ENCODE measurements around the gene IGFBPL1.
A peak's percentile ranks its signal among the peaks of the same experiment; 100 is the strongest.

IGFBPL1 gene

GRCh38 chr9:38395653-38396370 is 28.4 kb downstream of the IGFBPL1 start:
- no peak for DNase-seq (ENCODE audit: low read depth in 2 of 2)

- DNase-seq (ENCODE audit: low read depth in 2 of 2), result no peak
Measured at GRCh38 chr9:38394416-38394815, 29.8 kb downstream of the IGFBPL1 start.

GRCh38 chr9:38393128-38393796 is 31.0 kb downstream of the IGFBPL1 start:
- DNase-seq (ENCODE audit: low read depth in 2 of 2), result no peak

GRCh38 chr9:38392235-38393127 is 31.8 kb downstream of the IGFBPL1 start, which contains the start of gene ALDH1B1:
Gene ALDH1B1 (plus strand): TSS chr9:38392702. CDS start chr9:38395749, 3,047 bp downstream.
- peak; percentile 71 for DNase-seq (ENCODE audit: low read depth in 2 of 2)

- no peak for DNase-seq (ENCODE audit: low read depth in 2 of 2)
Measured at GRCh38 chr9:38391278-38392118, 32.8 kb downstream of the IGFBPL1 start.

- no peak for DNase-seq (ENCODE audit: low read depth in 2 of 2)
Measured at GRCh38 chr9:38390851-38391250, 33.4 kb downstream of the IGFBPL1 start.

GRCh38 chr9:38390442-38390841 is 33.8 kb downstream of the IGFBPL1 start:
- no peak for DNase-seq (ENCODE audit: low read depth in 2 of 2)

GRCh38 chr9:38389313-38389712 is 34.9 kb downstream of the IGFBPL1 start:
- no peak for DNase-seq (ENCODE audit: low read depth in 2 of 2)

GRCh38 chr9:38388283-38389223 is 35.7 kb downstream of the IGFBPL1 start:
- DNase-seq (ENCODE audit: low read depth in 2 of 2), result no peak

GRCh38 chr9:38387751-38388150 is 36.5 kb downstream of the IGFBPL1 start:
- no peak for DNase-seq (ENCODE audit: low read depth in 2 of 2)

- DNase-seq (ENCODE audit: low read depth in 2 of 2), result no peak
Measured at GRCh38 chr9:38387066-38387465, 37.2 kb downstream of the IGFBPL1 start.

GRCh38 chr9:38386319-38386895 is 37.8 kb downstream of the IGFBPL1 start:
- no peak for DNase-seq (ENCODE audit: low read depth in 2 of 2)

- DNase-seq (ENCODE audit: low read depth in 2 of 2), result no peak
Measured at GRCh38 chr9:38385896-38386295, 38.4 kb downstream of the IGFBPL1 start.

GRCh38 chr9:38384990-38385848 is 39.0 kb downstream of the IGFBPL1 start:
- DNase-seq (ENCODE audit: low read depth in 2 of 2), result no peak

GRCh38 chr9:38382141-38382540 is 42.1 kb downstream of the IGFBPL1 start:
- no peak for DNase-seq (ENCODE audit: low read depth in 2 of 2)

- no peak for DNase-seq (ENCODE audit: low read depth in 2 of 2)
Measured at GRCh38 chr9:38380872-38381534, 43.3 kb downstream of the IGFBPL1 start.

- DNase-seq (ENCODE audit: low read depth in 2 of 2), result no peak
Measured at GRCh38 chr9:38380230-38380871, 43.9 kb downstream of the IGFBPL1 start.

All from stimulated activated CD8-positive, alpha-beta memory T cell treated with anti-CD3 and anti-CD28 coated beads, Interleukin-15, amount 100 ng/mL, for 48 hours (primary cell).